WTC11 (cell line): ENCODE data around the gene ISCA2. TPM values are rescaled to one million over a fixed set of nuclear protein-coding genes. Genes with fewer than 3 reads are reported as not detected.

Experiments used
- ATAC-seq: fragments of 200-7000 bp; cut with Tn5 transposase; 2 replicates; pipeline ENCODE4 v1.10.0; 2021; ENCODE audit warnings: mild to moderate bottlenecking, moderate library complexity
- CTCF ChIA-PET: fragments of 300-600 bp; sonication (Branson Sonifier 250); formaldehyde crosslinking; loops from one replicate; lab custom pipeline; 2021; ENCODE audit warnings: antibody characterized with exemption; lab: Charles Lee
- POLR2A ChIA-PET: fragments of 350-600 bp; sonication (Branson Sonifier 250); formaldehyde crosslinking; loops from one replicate; lab custom pipeline; 2021; ENCODE audit warnings: antibody characterized with exemption; lab: Charles Lee
- DNase-seq: peaks from one replicate; pipeline ENCODE4 v3.0.0; 2021; ENCODE audit warnings: low spot score
- H3K27ac Mint-ChIP-seq: 2 replicates; pipeline ENCODE4 v1.8.0; 2021; ENCODE audit warnings: mixed read lengths
- H3K27me3 Mint-ChIP-seq: 2 replicates; pipeline ENCODE4 v1.8.0; 2021; ENCODE audit warnings: low read depth, mild to moderate bottlenecking, moderate library complexity, mixed read lengths
- H3K36me3 Mint-ChIP-seq: 2 replicates; pipeline ENCODE4 v1.8.0; 2021; ENCODE audit warnings: mixed read lengths
- H3K4me1 Mint-ChIP-seq: 2 replicates; pipeline ENCODE4 v1.8.0; 2022; ENCODE audit warnings: mixed read lengths
- H3K4me3 Mint-ChIP-seq: 2 replicates; pipeline ENCODE4 v1.8.0; 2021; ENCODE audit warnings: mild to moderate bottlenecking, moderate library complexity, mixed read lengths
- H3K9me3 Mint-ChIP-seq: 2 replicates; pipeline ENCODE4 v1.8.0; 2021; ENCODE audit warnings: mixed read lengths
- AFF4 ChIP-seq: sonication (generic); formaldehyde crosslinking; IDR thresholded peaks from 2 replicates; pipeline ENCODE4 v1.8.1; 2023; ENCODE audit warnings: mild to moderate bottlenecking, missing genetic modification reagents, borderline replicate concordance
- AR ChIP-seq: fragments of 250-450 bp; sonication (Bioruptor Pico); IDR thresholded peaks from 2 replicates; pipeline ENCODE4 v1.9.0; 2021; ENCODE audit warnings: mild to moderate bottlenecking
- ATF1 ChIP-seq: sonication (generic); formaldehyde crosslinking; IDR thresholded peaks from 2 replicates; pipeline ENCODE4 v1.8.1; 2023; ENCODE audit warnings: mild to moderate bottlenecking, moderate library complexity, missing genetic modification reagents
- CREM ChIP-seq: sonication (generic); formaldehyde crosslinking; IDR thresholded peaks from 2 replicates; pipeline ENCODE4 v1.8.1; 2022; ENCODE audit warnings: mild to moderate bottlenecking, missing genetic modification reagents, moderate library complexity
- ESRRA ChIP-seq: sonication (generic); formaldehyde crosslinking; IDR thresholded peaks from 2 replicates; pipeline ENCODE4 v1.8.1; 2022; ENCODE audit warnings: mild to moderate bottlenecking, missing genetic modification reagents, borderline replicate concordance
- FOXK1 ChIP-seq: sonication (generic); formaldehyde crosslinking; IDR thresholded peaks from 2 replicates; pipeline ENCODE4 v1.8.0; 2022; ENCODE audit warnings: mild to moderate bottlenecking, moderate library complexity, missing genetic modification reagents
- HMGXB4 ChIP-seq: sonication (generic); formaldehyde crosslinking; IDR thresholded peaks from 2 replicates; pipeline ENCODE4 v1.8.1; 2023; ENCODE audit warnings: mild to moderate bottlenecking, moderate library complexity, missing genetic modification reagents
- MAX ChIP-seq: sonication (generic); formaldehyde crosslinking; IDR thresholded peaks from 2 replicates; pipeline ENCODE4 v1.8.0; 2022; ENCODE audit warnings: mild to moderate bottlenecking, missing genetic modification reagents
- NFATC4 ChIP-seq: fragments of 250-450 bp; sonication (Bioruptor Pico); IDR thresholded peaks from 2 replicates; pipeline ENCODE4 v1.9.0; 2021; ENCODE audit warnings: mild to moderate bottlenecking
- PRDM15 ChIP-seq: sonication (generic); formaldehyde crosslinking; IDR thresholded peaks from 2 replicates; pipeline ENCODE4 v1.8.0; 2022; ENCODE audit warnings: missing genetic modification reagents
- PRRX2 ChIP-seq: fragments of 250-450 bp; sonication (Bioruptor Pico); IDR thresholded peaks from 2 replicates; pipeline ENCODE4 v1.8.0; 2021; ENCODE audit warnings: mild to moderate bottlenecking
- SMAD3 ChIP-seq: sonication (generic); formaldehyde crosslinking; IDR thresholded peaks from 2 replicates; pipeline ENCODE4 v1.8.0; 2022; ENCODE audit warnings: missing genetic modification reagents, mild to moderate bottlenecking, borderline replicate concordance
- STAT6 ChIP-seq: sonication (generic); formaldehyde crosslinking; conservative IDR thresholded peaks from 2 replicates; pipeline ENCODE4 v1.8.1; 2023; ENCODE audit warnings: mild to moderate bottlenecking, low read depth, missing genetic modification reagents, moderate library complexity
- TEAD4 ChIP-seq: sonication (generic); formaldehyde crosslinking; IDR thresholded peaks from 2 replicates; pipeline ENCODE4 v1.8.0; 2022; ENCODE audit warnings: mild to moderate bottlenecking, missing genetic modification reagents
- ZNF423 ChIP-seq: fragments of 250-450 bp; sonication (Bioruptor Pico); IDR thresholded peaks from 2 replicates; pipeline ENCODE4 v2.1.2; 2022; ENCODE audit warnings: mild to moderate bottlenecking, moderate library complexity
- total RNA-seq: library from RNA; stranded (reverse); gene quantifications from 3 replicates; pipeline ENCODE4 v1.2.3, GENCODE V29; 2021

Gene ISCA2
- total RNA-seq, 1 experiment from 2014 or later, result 50.1 TPM

- no peak overlapping the region for H3K27ac Mint-ChIP-seq
- peaks cover 28% of the 10 kb centered on the region for H3K9me3 Mint-ChIP-seq
- no peak for ATAC-seq
- no peak overlapping the region for H3K4me3 Mint-ChIP-seq
- peaks cover 3% of the 10 kb centered on the region for H3K4me1 Mint-ChIP-seq
- CTCF ChIA-PET, result interaction anchor here (1.0 to 3.3 kb wide), 11 partner anchors 10 to 181 kb away, joined by 3 to 11 read pairs (median 4); partner anchors contain the start of gene ABCD4
- peaks cover 23% of the 10 kb centered on the region for H3K36me3 Mint-ChIP-seq
- POLR2A ChIA-PET, result no interaction called here
- TF ChIP-seq STAT6 (CRISPR knock-in tag) (no peak), ATF1 (no peak), ZNF423 (CRISPR knock-in tag) (no peak), SMAD3 (CRISPR knock-in tag) (no peak), HMGXB4 (no peak), TEAD4 (CRISPR knock-in tag) (no peak), NFATC4 (CRISPR knock-in tag) (no peak), PRDM15 (CRISPR knock-in tag) (no peak), PRRX2 (no peak), FOXK1 (no peak), AR (CRISPR knock-in tag) (no peak), MAX (CRISPR knock-in tag) (no peak), AFF4 (no peak), CREM (no peak), ESRRA (CRISPR knock-in tag) (no peak)
- TF ChIP-seq, all 79 proteins: peak for 0
- no peak for DNase-seq
- peaks cover 4% of the 10 kb centered on the region; the same call in 1 of the 2 replicates for H3K27me3 Mint-ChIP-seq
Observed at GRCh38 chr14:74457565-74457895, 36.0 kb upstream of the ISCA2 start.
